ENCODE results near the gene C19orf81.

Gene C19orf81

DNA sequence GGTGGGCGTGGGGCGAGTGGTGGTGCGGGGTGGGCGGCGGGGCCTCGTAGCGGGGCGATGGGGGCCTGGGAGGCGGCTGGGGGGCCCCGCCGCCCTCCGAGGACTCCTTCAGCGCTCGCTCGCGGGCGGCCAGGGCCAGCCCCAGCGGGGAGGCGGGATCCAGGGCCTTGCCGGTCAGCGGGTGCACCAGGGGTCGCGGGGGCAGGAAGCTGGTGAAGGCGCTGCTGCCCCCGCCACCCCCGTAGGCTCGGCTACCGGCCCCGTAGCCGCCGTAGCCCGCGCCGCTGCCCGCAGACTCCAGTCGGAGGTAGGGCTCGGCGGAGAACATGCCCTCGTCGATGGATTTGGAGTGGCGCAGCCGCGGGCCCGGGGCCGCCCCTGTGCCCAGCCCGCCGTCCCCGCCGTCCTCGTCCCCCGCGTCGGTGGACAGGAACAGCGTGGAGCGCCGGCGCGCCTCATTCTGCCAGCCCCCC lies 18.6 kb downstream of the C19orf81 start:
- Histone ChIP-seq H4K20me1 (ENCODE audit: insufficient read depth, low read length) (no peaks in the 10 kb centered on the region), H3K79me2 (ENCODE audit: insufficient read depth, low read length) (no peaks in the 10 kb centered on the region), H3K9me3 (ENCODE audit: insufficient read depth, low read length, severe bottlenecking) (no peaks in the 10 kb centered on the region), H3K9ac (ENCODE audit: low read depth, low read length) (no peak overlapping the region), H3K27me3 (ENCODE audit: insufficient read depth, low read length, poor library complexity) (no peaks in the 10 kb centered on the region), H3K4me3 (ENCODE audit: low read depth in 1 of 2, low read length in 2 of 2) (no peak overlapping the region), H3K4me1 (ENCODE audit: insufficient read depth, low read length) (no peaks in the 10 kb centered on the region), H3K4me2 (ENCODE audit: insufficient read depth, low read length) (no peak overlapping the region), H3K27ac (ENCODE audit: low read length) (no peak overlapping the region), H3K36me3 (ENCODE audit: insufficient read depth, low read length) (no peaks in the 10 kb centered on the region), H2AFZ (ENCODE audit: low read depth, low read length) (no peak overlapping the region)
- no peak for DNase-seq
- ATAC-seq (ENCODE audit: insufficient read depth, low read depth), result no peak
- no peak for TF ChIP-seq EZH2 (IDR thresholded peaks at IDR 0.05; ENCODE audit: borderline replicate concordance, low read depth, low read length, severe bottlenecking)
- TF ChIP-seq, protein P1, sequence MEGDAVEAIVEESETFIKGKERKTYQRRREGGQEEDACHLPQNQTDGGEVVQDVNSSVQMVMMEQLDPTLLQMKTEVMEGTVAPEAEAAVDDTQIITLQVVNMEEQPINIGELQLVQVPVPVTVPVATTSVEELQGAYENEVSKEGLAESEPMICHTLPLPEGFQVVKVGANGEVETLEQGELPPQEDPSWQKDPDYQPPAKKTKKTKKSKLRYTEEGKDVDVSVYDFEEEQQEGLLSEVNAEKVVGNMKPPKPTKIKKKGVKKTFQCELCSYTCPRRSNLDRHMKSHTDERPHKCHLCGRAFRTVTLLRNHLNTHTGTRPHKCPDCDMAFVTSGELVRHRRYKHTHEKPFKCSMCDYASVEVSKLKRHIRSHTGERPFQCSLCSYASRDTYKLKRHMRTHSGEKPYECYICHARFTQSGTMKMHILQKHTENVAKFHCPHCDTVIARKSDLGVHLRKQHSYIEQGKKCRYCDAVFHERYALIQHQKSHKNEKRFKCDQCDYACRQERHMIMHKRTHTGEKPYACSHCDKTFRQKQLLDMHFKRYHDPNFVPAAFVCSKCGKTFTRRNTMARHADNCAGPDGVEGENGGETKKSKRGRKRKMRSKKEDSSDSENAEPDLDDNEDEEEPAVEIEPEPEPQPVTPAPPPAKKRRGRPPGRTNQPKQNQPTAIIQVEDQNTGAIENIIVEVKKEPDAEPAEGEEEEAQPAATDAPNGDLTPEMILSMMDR (IDR thresholded peaks at IDR 0.05; ENCODE audit: borderline replicate concordance, extremely low read depth, low read length, poor library complexity, severe bottlenecking), result no peak

DNA sequence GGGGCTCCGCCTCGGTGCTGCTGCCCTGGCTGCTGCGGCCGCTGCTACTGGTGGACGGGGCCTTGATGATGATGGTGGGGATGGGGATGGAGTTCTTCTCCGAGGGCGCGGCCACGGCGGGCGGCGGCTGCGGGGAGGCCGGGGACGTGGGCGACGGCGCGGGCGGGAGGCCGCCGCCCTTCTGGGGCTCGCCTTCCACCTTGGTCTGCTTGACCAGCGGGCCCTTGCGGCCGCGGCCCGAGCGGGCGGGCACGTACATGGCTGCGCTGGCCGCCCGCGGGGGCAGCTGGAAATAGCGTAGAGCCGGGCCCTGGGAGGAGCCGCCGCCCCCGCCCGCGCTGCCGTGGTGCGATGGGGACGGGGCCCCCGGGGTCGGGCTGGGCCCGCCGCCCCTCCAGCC lies 19.2 kb downstream of the C19orf81 start:
- H3K4me2 ChIP-seq (ENCODE audit: insufficient read depth, low read length), result no peak overlapping the region
- no peak overlapping the region for H3K9ac ChIP-seq (ENCODE audit: low read depth, low read length)
- no peak for DNase-seq
- H3K79me2 ChIP-seq (ENCODE audit: insufficient read depth, low read length), result no peaks in the 10 kb centered on the region
- TF ChIP-seq, protein P1 (IDR thresholded peaks at IDR 0.05; ENCODE audit: borderline replicate concordance, extremely low read depth, low read length, poor library complexity, severe bottlenecking), result no peak
- TF ChIP-seq EZH2 (IDR thresholded peaks at IDR 0.05; ENCODE audit: borderline replicate concordance, low read depth, low read length, severe bottlenecking), result no peak
- H3K27me3 ChIP-seq (ENCODE audit: insufficient read depth, low read length, poor library complexity), result no peaks in the 10 kb centered on the region
- no peaks in the 10 kb centered on the region for H3K36me3 ChIP-seq (ENCODE audit: insufficient read depth, low read length)
- H3K9me3 ChIP-seq (ENCODE audit: insufficient read depth, low read length, severe bottlenecking), result no peaks in the 10 kb centered on the region
- H2AFZ ChIP-seq (ENCODE audit: low read depth, low read length), result no peak overlapping the region
- H4K20me1 ChIP-seq (ENCODE audit: insufficient read depth, low read length), result no peaks in the 10 kb centered on the region
- H3K27ac ChIP-seq (ENCODE audit: low read length), result no peak overlapping the region
- H3K4me1 ChIP-seq (ENCODE audit: insufficient read depth, low read length), result no peaks in the 10 kb centered on the region
- ATAC-seq (ENCODE audit: insufficient read depth, low read depth), result no peak
- H3K4me3 ChIP-seq (ENCODE audit: low read depth in 1 of 2, low read length in 2 of 2), result no peak overlapping the region

DNA sequence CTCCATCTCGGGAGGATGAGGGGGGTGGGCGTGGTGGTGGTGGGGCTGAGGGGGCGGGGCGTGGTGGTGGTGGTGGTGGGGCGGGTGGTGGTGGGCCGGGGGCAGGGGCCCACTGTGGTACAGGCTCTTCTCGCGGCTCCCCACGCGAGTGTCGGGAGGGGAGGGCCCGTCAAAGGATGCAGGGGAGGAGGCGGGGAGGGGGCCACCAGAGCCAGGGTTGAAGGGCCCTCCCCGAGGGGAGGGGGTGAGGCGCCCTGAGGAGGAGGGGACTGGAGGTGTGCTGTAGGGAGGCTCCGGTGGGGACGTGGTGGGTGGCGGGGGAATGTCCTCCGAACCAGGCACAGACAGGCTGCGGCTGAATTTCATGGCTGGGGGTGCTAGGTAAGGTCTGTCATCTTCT lies 19.6 kb downstream of the C19orf81 start:
- DNase-seq (no peak), ATAC-seq (ENCODE audit: insufficient read depth, low read depth) (no peak)
- H3K9ac ChIP-seq (ENCODE audit: low read depth, low read length), result no peak overlapping the region
- no peaks in the 10 kb centered on the region for H3K79me2 ChIP-seq (ENCODE audit: insufficient read depth, low read length)
- no peaks in the 10 kb centered on the region for H3K9me3 ChIP-seq (ENCODE audit: insufficient read depth, low read length, severe bottlenecking)
- H3K4me2 ChIP-seq (ENCODE audit: insufficient read depth, low read length), result no peak overlapping the region
- H3K27ac ChIP-seq (ENCODE audit: low read length), result no peak overlapping the region
- H3K36me3 ChIP-seq (ENCODE audit: insufficient read depth, low read length), result no peaks in the 10 kb centered on the region
- H3K27me3 ChIP-seq (ENCODE audit: insufficient read depth, low read length, poor library complexity), result no peaks in the 10 kb centered on the region
- no peak for TF ChIP-seq EZH2 (IDR thresholded peaks at IDR 0.05; ENCODE audit: borderline replicate concordance, low read depth, low read length, severe bottlenecking)
- TF ChIP-seq, protein P1 (IDR thresholded peaks at IDR 0.05; ENCODE audit: borderline replicate concordance, extremely low read depth, low read length, poor library complexity, severe bottlenecking), result no peak
- H3K4me1 ChIP-seq (ENCODE audit: insufficient read depth, low read length), result no peaks in the 10 kb centered on the region
- no peak overlapping the region for H3K4me3 ChIP-seq (ENCODE audit: low read depth in 1 of 2, low read length in 2 of 2)
- H4K20me1 ChIP-seq (ENCODE audit: insufficient read depth, low read length), result no peaks in the 10 kb centered on the region
- H2AFZ ChIP-seq (ENCODE audit: low read depth, low read length), result no peak overlapping the region

Measured in DND-41 (cell line).